Spinal cord (tissue), 10 donors: ENCODE measurements around the gene GGTLC3. TPM values are rescaled to one million over a fixed set of nuclear protein-coding genes. Genes with fewer than 3 reads are reported as not detected.
"Not testable (repeated sequence)": the region's sequence is repeated elsewhere in the genome, so short reads cannot be mapped to it uniquely, and the experiment has no call there.

Experiments used
- DNase-seq, 6 donors: peaks; one replicate each; pipeline versions ENCODE4 v3.0.0 to v3.0.0-alpha.2; 2013 to 2015; ENCODE audit warnings: low spot score in 6 of 6, low read depth in 4 of 6
- H3K27ac ChIP-seq: one replicate; pipeline ENCODE4 v1.5.1; 2013; ENCODE audit warnings: low read depth, low read length, control low read depth
- H3K27me3 ChIP-seq: one replicate; pipeline ENCODE4 v1.6.1; 2013; ENCODE audit warnings: low read length; ENCODE audit not compliant: control insufficient read depth, insufficient read depth
- H3K36me3 ChIP-seq: one replicate; pipeline ENCODE4 v1.6.1; 2013; ENCODE audit warnings: low read length; ENCODE audit not compliant: control insufficient read depth, insufficient read depth
- H3K4me1 ChIP-seq: one replicate; pipeline ENCODE4 v1.6.1; 2013; ENCODE audit warnings: low read length; ENCODE audit not compliant: control insufficient read depth, insufficient read depth
- H3K4me3 ChIP-seq: one replicate; pipeline ENCODE4 v1.5.1; 2013; ENCODE audit warnings: low read depth, low read length, control low read depth
- H3K9me3 ChIP-seq: one replicate; pipeline ENCODE4 v1.6.1; 2013; ENCODE audit warnings: low read length; ENCODE audit not compliant: control insufficient read depth, insufficient read depth
- WGBS: methylation state at CpG from one replicate; pipeline ENCODE4 v1.1.5; 2013; ENCODE audit warnings: missing lambda C conversion rate; ENCODE audit not compliant: insufficient coverage; 5-methylcytosine and 5-hydroxymethylcytosine counted together
- polyA plus RNA-seq, 2 donors: library from polyadenylated mRNA; unstranded; fragments of 120-200 nt; gene quantifications; one replicate each; pipeline ENCODE4 v1.2.1, GENCODE V29; 2013; ENCODE audit not compliant: insufficient read length in 2 of 2
- total RNA-seq, 2 donors: library from RNA; depleted of rRNA in 1 of 2; stranded (reverse); fragments of 120-200 nt in 1 of 2; fragments of >200 nt in 1 of 2; gene quantifications; one replicate each; pipeline versions ENCODE4 v1.2.3 to v1.2.4, GENCODE V29; 2013 to 2014
- donor health status: healthy.

Gene GGTLC3
- total and polyA plus RNA-seq, 4 donors, result 0.24 to 0.41 TPM; not detected in 2

DNA sequence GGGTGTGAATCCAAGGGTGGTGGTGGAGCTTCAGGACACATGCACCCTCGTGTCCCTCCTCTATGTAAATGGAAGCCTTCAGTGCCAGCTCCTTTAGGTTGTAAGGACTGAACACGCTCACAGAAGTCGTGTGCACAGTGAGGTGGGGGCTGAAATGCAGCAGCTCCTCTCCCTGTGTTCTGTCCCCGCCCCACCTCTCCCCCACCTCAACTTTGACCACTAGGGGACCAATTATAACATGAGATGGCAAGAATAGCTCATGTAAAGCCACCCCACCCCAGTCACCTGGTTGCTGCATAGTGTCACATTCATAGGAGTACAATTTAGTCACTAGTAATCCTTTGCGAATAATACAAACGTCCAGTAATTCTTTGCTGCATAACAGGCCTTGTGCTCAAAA is 4.8 kb upstream of the GGTLC3 start:
- H3K4me1 ChIP-seq, H3K4me3 ChIP-seq, DNase-seq, H3K27ac ChIP-seq, H3K9me3 ChIP-seq, H3K27me3 ChIP-seq, H3K36me3 ChIP-seq: not testable (repeated sequence)
- WGBS, result no CpG with 5 or more reads among the region's 6 CpGs

GRCh38 chr22:18513454-18513853 is 4.5 kb downstream of the GGTLC3 start:
- H3K4me3 ChIP-seq, H3K27ac ChIP-seq, H3K9me3 ChIP-seq, DNase-seq, H3K36me3 ChIP-seq, H3K27me3 ChIP-seq, H3K4me1 ChIP-seq: not testable (repeated sequence)
- no CpG with 5 or more reads among the region's 10 CpGs for WGBS

DNA sequence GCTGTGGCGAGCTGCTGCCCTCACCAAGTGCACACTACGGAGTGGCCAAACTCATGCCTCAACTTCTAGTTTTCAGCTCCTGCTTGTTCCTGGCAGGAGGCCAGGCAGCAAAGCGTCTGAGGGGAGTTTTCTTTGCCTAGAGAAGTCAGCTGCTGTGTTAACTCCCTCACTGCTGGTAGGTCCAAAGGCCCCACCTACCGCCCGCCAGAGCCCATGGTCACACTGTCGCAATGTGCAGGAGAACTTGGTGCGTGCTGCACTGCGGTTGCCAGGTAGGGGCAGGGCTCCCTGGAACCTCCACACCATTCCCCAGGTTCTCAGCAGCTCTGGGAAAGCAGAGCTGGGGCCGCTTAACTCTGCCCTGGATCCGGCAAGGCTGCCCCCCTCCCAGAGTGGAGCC is 5.6 kb downstream of the GGTLC3 start:
- H3K27me3 ChIP-seq, DNase-seq, H3K4me1 ChIP-seq, H3K9me3 ChIP-seq, H3K4me3 ChIP-seq, H3K36me3 ChIP-seq, H3K27ac ChIP-seq: not testable (repeated sequence)
- no CpG with 5 or more reads among the region's 10 CpGs for WGBS

DNA sequence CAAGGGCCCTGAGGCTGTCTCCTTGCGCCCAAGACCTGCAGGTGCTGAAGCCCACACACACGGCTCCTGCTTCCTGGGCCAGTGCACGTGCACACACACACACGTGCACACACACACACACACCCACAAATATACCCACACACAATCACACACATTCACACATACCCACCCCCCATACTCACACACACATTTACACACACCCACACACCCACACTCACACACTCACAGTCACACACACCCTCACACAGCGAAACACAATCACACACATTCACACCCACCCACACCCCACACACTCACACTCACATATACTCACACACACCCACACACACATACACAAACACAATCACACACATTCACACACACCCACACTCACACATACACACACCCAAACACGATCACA is 6.6 kb downstream of the GGTLC3 start:
- not testable (repeated sequence) for H3K36me3 ChIP-seq, H3K9me3 ChIP-seq, H3K27ac ChIP-seq, H3K27me3 ChIP-seq, DNase-seq, H3K4me1 ChIP-seq, H3K4me3 ChIP-seq
- WGBS, result no CpG with 5 or more reads among the region's 6 CpGs

DNA sequence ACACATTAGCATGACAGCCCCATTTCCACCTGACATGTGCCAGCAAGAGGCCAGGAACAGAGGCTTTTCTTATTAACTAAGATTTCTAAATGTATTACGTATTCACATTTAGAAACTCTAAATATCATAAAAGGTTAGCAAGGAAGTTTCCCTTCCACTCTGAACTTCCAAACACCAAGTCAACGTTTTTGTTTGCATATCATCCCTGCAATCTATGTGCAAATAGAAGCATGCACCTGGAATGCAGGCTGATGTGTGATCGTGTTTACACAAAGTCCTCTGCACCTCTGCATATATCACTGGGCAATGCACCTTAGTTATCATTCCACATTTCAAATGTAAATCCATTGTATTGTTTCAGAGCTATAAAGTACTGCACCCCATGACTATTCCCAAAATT is 21.7 kb downstream of the GGTLC3 start:
- H3K27ac ChIP-seq, DNase-seq, H3K4me1 ChIP-seq, H3K9me3 ChIP-seq, H3K27me3 ChIP-seq, H3K36me3 ChIP-seq, H3K4me3 ChIP-seq: not testable (repeated sequence)
- WGBS, result no CpG with 5 or more reads among the region's 3 CpGs

Other genes with a start within 250 kb of the GGTLC3 start
- gene TMEM191B, start 9.6 kb upstream of the GGTLC3 start, total RNA-seq, result 1 to 10 TPM; 3.4 to 3.8 TPM
- 10 to 100 TPM; 11.7 to 33.6 TPM for gene TMEM191B, start 9.6 kb upstream of the GGTLC3 start, polyA plus RNA-seq
- gene RIMBP3, start 93.8 kb upstream of the GGTLC3 start, total RNA-seq, result under 1 TPM; 0.79 to 0.83 TPM
- 1 to 10 TPM; 1.2 TPM for gene RIMBP3, start 93.8 kb upstream of the GGTLC3 start, polyA plus RNA-seq